ENCODE data around the gene C10orf67.

C10orf67 gene

GRCh38 chr10:23195846-23196600, 148.6 kb downstream of the C10orf67 start:
- FAIRE-seq, result no peak

GRCh38 chr10:23194966-23195845, 149.4 kb downstream of the C10orf67 start:
- FAIRE-seq, result no peak

GRCh38 chr10:23194471-23194965, 150.1 kb downstream of the C10orf67 start:
- FAIRE-seq, result no peak

GRCh38 chr10:23193435-23194074, 151.0 kb downstream of the C10orf67 start:
- no peak for FAIRE-seq

- FAIRE-seq, result no peak
Measured at GRCh38 chr10:23192712-23193434, 151.7 kb downstream of the C10orf67 start.

GRCh38 chr10:23191764-23192711, 152.6 kb downstream of the C10orf67 start, which contains the start of gene PTF1A:
TSS of gene PTF1A (plus strand) at chr10:23192312. CDS start at chr10:23192531, 219 bp downstream.
- FAIRE-seq, result no peak

- no peak for FAIRE-seq
Measured at GRCh38 chr10:23190872-23191763, 153.5 kb downstream of the C10orf67 start.

- no peak for FAIRE-seq
Measured at GRCh38 chr10:23189024-23189423, 155.6 kb downstream of the C10orf67 start.

GRCh38 chr10:23187155-23187554, 157.4 kb downstream of the C10orf67 start:
- FAIRE-seq, result no peak

- FAIRE-seq, result no peak
Measured at GRCh38 chr10:23186697-23187096, 157.9 kb downstream of the C10orf67 start.

- no peak for FAIRE-seq
Measured at GRCh38 chr10:23186178-23186577, 158.4 kb downstream of the C10orf67 start.

- no peak for FAIRE-seq
Measured at GRCh38 chr10:23174977-23175512, 169.6 kb downstream of the C10orf67 start.

GRCh38 chr10:23174074-23174976, 170.3 kb downstream of the C10orf67 start:
- FAIRE-seq, result no peak

GRCh38 chr10:23173214-23174073, 171.2 kb downstream of the C10orf67 start:
- FAIRE-seq, result no peak

- no peak for FAIRE-seq
Measured at GRCh38 chr10:23172429-23173213, 172.0 kb downstream of the C10orf67 start.

GRCh38 chr10:23171232-23171876, 173.2 kb downstream of the C10orf67 start:
- FAIRE-seq, result no peak

Data from endometrium (tissue), 2 donors.